Tibial nerve (tissue), 4 donors: ENCODE results near the gene BLVRB. TPM values are rescaled to one million over a fixed set of nuclear protein-coding genes. Genes with fewer than 3 reads are reported as not detected.

Source experiments
- DNase-seq, 2 donors: peaks; one replicate each; pipeline ENCODE4 v3.0.0-alpha.2; 2019; ENCODE audit warnings: low spot score in 2 of 2
- H3K27ac ChIP-seq, 4 donors: fragments of 200-600 bp; sonication (generic) in 3 of 4; one replicate each; pipeline ENCODE4 v1.5.1; 2017 to 2019; ENCODE audit warnings: mild to moderate bottlenecking in 1 of 4
- H3K27me3 ChIP-seq, 2 donors: fragments of 200-600 bp; sonication (generic) in 1 of 2; one replicate each; pipeline versions ENCODE4 v1.5.1 to v1.6.0; 2017 to 2019
- H3K36me3 ChIP-seq, 3 donors: fragments of 200-600 bp; sonication (generic); one replicate each; pipeline ENCODE4 v1.5.1; 2018 to 2019
- H3K4me1 ChIP-seq, 4 donors: fragments of 200-600 bp; sonication (generic) in 3 of 4; one replicate each; pipeline ENCODE4 v1.5.1; 2017 to 2019
- H3K4me3 ChIP-seq, 4 donors: fragments of 200-600 bp; sonication (generic) in 3 of 4; one replicate each; pipeline ENCODE4 v1.5.1; 2017 to 2019; ENCODE audit warnings: mild to moderate bottlenecking in 1 of 4, moderate library complexity in 1 of 4
- H3K9me3 ChIP-seq, 4 donors: fragments of 200-600 bp; sonication (generic) in 3 of 4; one replicate each; pipeline ENCODE4 v1.5.1; 2017 to 2019
- CTCF ChIP-seq, 5 experiments: fragments of 200-600 bp in 3 of 5; fragments of 450-650 bp in 2 of 5; sonication (generic) in 3 of 5; IDR thresholded peaks; one replicate each; pipeline ENCODE4 v1.5.1; 2016 to 2019; ENCODE audit warnings: antibody characterized with exemption in 5 of 5, mild to moderate bottlenecking in 3 of 5, moderate library complexity in 2 of 5
- EP300 ChIP-seq, 2 donors: sonication (generic); formaldehyde crosslinking; IDR thresholded peaks; one replicate each; pipeline ENCODE4 v1.6.1; 2017; ENCODE audit warnings: antibody characterized with exemption in 2 of 2, mild to moderate bottlenecking in 1 of 2
- POLR2A ChIP-seq, 2 donors: fragments of 450-650 bp; IDR thresholded peaks; one replicate each; pipeline ENCODE4 v1.6.1; 2017; ENCODE audit warnings: antibody characterized with exemption in 2 of 2, mild to moderate bottlenecking in 2 of 2, moderate library complexity in 2 of 2
- WGBS, 2 donors: methylation state at CpG; one replicate each; pipeline ENCODE4 v1.1.5; 2018; 5-methylcytosine and 5-hydroxymethylcytosine counted together
- total RNA-seq, 4 donors: library from RNA; depleted of rRNA; stranded (reverse); fragments of >200 nt; gene quantifications; one replicate each; pipeline ENCODE4 v1.1.0, GENCODE V29; 2016

Gene BLVRB
- total RNA-seq, 4 donors from 2014 or later, result 219 to 299 (median 244) TPM

GRCh38 chr19:40421993-40422747, 43.4 kb downstream of the BLVRB start:
- peaks cover 0 to 59% (median 33%) of the 10 kb centered on the region in 4 donors for H3K4me1 ChIP-seq
- TF ChIP-seq POLR2A (IDR thresholded peaks at IDR 0.05), result no peak
- peak in 1 of 2 donors; percentile 9 for TF ChIP-seq EP300 (IDR thresholded peaks at IDR 0.05)
- no peaks in the 10 kb centered on the region for H3K9me3 ChIP-seq
- peak overlapping the region; percentile 35 to 81 (median 69) for H3K4me3 ChIP-seq
- peak overlapping the region; percentile 95 to 100 (median 98) for H3K27ac ChIP-seq
- H3K27me3 ChIP-seq, result no peaks in the 10 kb centered on the region
- WGBS, 2 donors, result 62 to 73% methylated on average over 16 of the region's 16 CpGs
- H3K36me3 ChIP-seq, result peaks cover 0 to 13% (median 7%) of the 10 kb centered on the region in 3 donors
- DNase-seq, result no peak

GRCh38 chr19:40420766-40421765, 44.5 kb downstream of the BLVRB start:
- peak; percentile 87 to 89 for DNase-seq
- TF ChIP-seq CTCF (IDR thresholded peaks at IDR 0.05), result peak; percentile 95 to 98 (median 96)
- peak; percentile 89 to 97 for TF ChIP-seq POLR2A (IDR thresholded peaks at IDR 0.05)
- TF ChIP-seq EP300 (IDR thresholded peaks at IDR 0.05), result peak; percentile 93 to 99
- Histone ChIP-seq H3K27me3 (no peaks in the 10 kb centered on the region), H3K27ac (peak overlapping the region; percentile 95 to 100 (median 98)), H3K4me1 (peaks cover 0 to 57% (median 27%) of the 10 kb centered on the region in 4 donors), H3K4me3 (peak overlapping the region; percentile 35 to 81 (median 69)), H3K36me3 (peaks cover 0 to 13% (median 7%) of the 10 kb centered on the region in 3 donors), H3K9me3 (no peaks in the 10 kb centered on the region)
- WGBS, 2 donors, result 2 to 4% methylated on average over 38 to 56 of the region's 56 CpGs

- Histone ChIP-seq H3K4me3 (peak overlapping the region; percentile 35 to 81 (median 69)), H3K9me3 (no peaks in the 10 kb centered on the region), H3K27me3 (no peaks in the 10 kb centered on the region), H3K36me3 (peaks cover 0 to 13% (median 7%) of the 10 kb centered on the region in 3 donors), H3K27ac (peak overlapping the region; percentile 95 to 100 (median 98)), H3K4me1 (peaks cover 0 to 57% (median 27%) of the 10 kb centered on the region in 4 donors)
- no peak for TF ChIP-seq EP300 (IDR thresholded peaks at IDR 0.05)
- TF ChIP-seq POLR2A (IDR thresholded peaks at IDR 0.05), result no peak
- TF ChIP-seq CTCF (IDR thresholded peaks at IDR 0.05), result no peak
- WGBS, 2 donors, result 56 to 57% methylated on average over 14 of the region's 14 CpGs
- DNase-seq, result no peak
Measured at GRCh38 chr19:40420451-40420765, 45.1 kb downstream of the BLVRB start.

GRCh38 chr19:40419780-40420179, 45.8 kb downstream of the BLVRB start:
- WGBS, 2 donors, result 91 to 94% methylated on average over 5 of the region's 5 CpGs
- H3K9me3 ChIP-seq, result no peaks in the 10 kb centered on the region
- H3K27ac ChIP-seq, result peak overlapping the region in 2 of 4 donors; percentile 95 to 100
- H3K4me3 ChIP-seq, result no peak overlapping the region
- no peak for DNase-seq
- peaks cover 0 to 13% (median 7%) of the 10 kb centered on the region in 3 donors for H3K36me3 ChIP-seq
- no peak for TF ChIP-seq EP300 (IDR thresholded peaks at IDR 0.05)
- no peak for TF ChIP-seq CTCF (IDR thresholded peaks at IDR 0.05)
- TF ChIP-seq POLR2A (IDR thresholded peaks at IDR 0.05), result no peak
- peaks cover 0 to 62% (median 27%) of the 10 kb centered on the region in 4 donors for H3K4me1 ChIP-seq
- no peaks in the 10 kb centered on the region for H3K27me3 ChIP-seq

- 58 to 59% methylated on average over 5 of the region's 5 CpGs for WGBS, 2 donors
- Histone ChIP-seq H3K27ac (peak overlapping the region in 2 of 4 donors; percentile 95 to 100), H3K9me3 (no peaks in the 10 kb centered on the region)
Measured at GRCh38 chr19:40419066-40419612, 46.4 kb downstream of the BLVRB start.

More at GRCh38 chr19:40419066-40419612, 46.4 kb downstream of the BLVRB start:
- Histone ChIP-seq H3K4me3 (no peak overlapping the region), H3K4me1 (peaks cover 0 to 58% (median 22%) of the 10 kb centered on the region in 4 donors), H3K27me3 (no peaks in the 10 kb centered on the region), H3K36me3 (peaks cover 0 to 13% (median 7%) of the 10 kb centered on the region in 3 donors)
- no peak for DNase-seq
- no peak for TF ChIP-seq EP300 (IDR thresholded peaks at IDR 0.05)
- no peak for TF ChIP-seq POLR2A (IDR thresholded peaks at IDR 0.05)
- no peak for TF ChIP-seq CTCF (IDR thresholded peaks at IDR 0.05)
